Globus pallidus (tissue), 1 donor: ENCODE results near the gene FRY.

ENCODE experiments used
- DNase-seq: peaks from one replicate; pipeline ENCODE4 v3.0.0-alpha.2; 2015; ENCODE audit warnings: low spot score

Gene FRY

DNA sequence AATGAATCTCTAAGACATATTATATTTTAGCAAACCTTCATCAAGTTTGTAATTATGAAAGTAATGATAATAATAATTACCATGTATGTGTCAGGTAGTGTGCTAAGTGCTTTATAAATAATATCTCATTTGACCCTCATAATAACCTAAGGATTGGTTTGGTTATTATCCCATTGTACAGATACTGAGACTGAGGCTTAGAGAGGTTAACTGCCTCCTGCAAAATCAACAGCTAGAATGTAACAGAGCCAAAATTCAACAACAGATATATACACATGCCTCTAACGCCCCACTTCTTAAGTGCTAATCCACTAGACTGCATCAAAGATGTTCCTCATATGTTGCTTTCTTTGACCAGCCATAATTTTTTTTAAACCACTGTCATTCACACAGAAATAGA lies 142.8 kb downstream of the FRY start:
- DNase-seq, result no peak

DNA sequence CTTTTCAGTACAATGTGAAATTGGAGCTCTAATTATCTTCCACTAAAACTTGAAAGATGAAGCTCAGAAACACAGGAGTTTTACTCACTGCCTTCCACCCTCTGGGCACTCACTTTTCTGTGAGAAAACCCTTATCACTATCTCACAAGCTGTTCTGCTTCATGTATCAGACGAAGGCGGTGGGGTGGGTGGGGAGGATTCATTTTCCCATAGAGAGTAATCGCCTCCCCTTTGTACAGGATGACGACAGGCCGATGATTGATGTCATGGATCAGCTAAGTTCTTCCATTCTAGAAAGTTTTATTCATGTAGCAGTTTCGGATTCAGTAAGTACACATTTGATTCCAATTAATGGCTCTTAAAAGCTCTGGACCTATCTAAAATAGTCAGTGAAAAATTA lies 143.7 kb downstream of the FRY start:
- no peak for DNase-seq

DNA sequence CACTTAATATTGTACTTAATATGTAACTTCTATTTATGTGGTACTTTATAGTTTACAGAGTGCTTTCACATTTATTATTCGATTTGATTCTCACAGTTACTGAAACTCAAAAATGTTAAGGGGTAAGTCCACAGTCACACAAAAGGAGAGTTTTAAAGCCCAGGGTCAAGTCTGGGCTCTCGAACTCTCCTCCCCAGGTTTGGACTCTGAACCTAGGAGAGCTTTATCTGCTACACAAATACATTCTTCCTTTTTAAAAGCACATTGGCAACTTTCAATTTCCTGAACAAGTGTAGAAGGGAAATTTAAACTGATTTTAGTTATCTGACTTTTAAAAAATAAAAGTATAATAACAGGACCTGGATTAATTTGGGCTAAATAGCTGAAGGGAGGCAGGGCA lies 144.4 kb downstream of the FRY start:
- DNase-seq, result no peak

DNA sequence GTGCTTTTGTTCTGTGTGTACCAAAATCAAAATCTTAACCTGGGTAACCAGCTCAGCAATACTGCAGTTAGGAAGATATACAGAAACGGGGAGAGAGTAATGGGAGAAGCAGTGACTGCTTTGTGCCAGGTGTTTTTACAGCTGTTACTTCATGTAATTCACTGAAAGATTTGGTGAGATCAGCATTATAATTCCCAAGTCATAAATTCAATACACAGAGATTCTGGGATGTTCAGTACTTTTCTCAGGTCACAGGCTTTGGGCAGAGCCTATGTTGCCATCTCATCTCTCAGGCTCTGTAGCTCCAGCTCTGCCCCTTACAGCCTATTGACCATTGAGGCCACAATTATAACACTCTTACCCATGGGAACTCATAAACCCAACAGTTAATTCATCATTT lies 145.1 kb downstream of the FRY start:
- DNase-seq, result no peak

GRCh38 chr13:32178763-32179162 lies 147.2 kb downstream of the FRY start:
- no peak for DNase-seq

- DNase-seq, result no peak
Measured at GRCh38 chr13:32179708-32180107, 148.1 kb downstream of the FRY start.

DNA sequence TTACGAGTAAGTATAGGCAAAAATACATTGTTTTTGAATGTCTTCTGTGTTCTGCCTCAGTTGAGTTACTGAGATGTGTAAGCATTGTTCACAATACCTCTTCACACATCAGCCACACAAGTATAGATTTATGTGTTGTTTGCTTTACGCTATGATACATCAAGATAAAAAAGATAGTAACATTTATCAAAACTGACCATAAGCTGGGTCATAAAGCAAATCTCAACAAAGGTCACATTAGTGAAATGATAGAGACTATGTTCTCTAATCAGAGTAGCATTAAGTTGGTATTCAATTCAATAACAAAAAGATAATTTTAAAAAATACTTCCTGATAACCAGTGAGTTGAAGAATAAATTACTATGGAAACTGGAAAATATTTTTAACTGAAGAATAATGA lies 156.1 kb downstream of the FRY start:
- DNase-seq, result no peak

GRCh38 chr13:32191452-32191998 lies 160.0 kb downstream of the FRY start:
- no peak for DNase-seq

DNA sequence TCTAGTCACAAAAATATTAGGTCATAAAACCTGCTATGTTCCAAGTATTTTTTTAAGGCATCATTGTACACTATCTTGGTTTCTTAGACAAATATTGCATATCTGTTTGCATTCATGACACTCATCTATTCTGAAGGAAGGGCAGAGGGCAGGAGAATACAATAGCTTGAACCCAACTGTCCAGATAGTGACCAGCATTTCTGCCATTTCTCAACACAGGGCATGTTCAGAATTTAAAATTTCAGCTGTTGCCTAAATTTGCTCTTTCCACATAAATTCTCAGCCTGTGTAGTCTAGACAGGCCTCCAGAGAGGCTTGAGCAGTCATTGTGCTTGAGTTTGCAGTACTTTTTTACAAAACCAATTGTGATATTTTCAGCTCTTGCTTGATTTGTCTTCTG lies 164.1 kb downstream of the FRY start:
- DNase-seq, result no peak

- DNase-seq, result no peak
Measured at GRCh38 chr13:32199168-32199567, 167.6 kb downstream of the FRY start.

DNA sequence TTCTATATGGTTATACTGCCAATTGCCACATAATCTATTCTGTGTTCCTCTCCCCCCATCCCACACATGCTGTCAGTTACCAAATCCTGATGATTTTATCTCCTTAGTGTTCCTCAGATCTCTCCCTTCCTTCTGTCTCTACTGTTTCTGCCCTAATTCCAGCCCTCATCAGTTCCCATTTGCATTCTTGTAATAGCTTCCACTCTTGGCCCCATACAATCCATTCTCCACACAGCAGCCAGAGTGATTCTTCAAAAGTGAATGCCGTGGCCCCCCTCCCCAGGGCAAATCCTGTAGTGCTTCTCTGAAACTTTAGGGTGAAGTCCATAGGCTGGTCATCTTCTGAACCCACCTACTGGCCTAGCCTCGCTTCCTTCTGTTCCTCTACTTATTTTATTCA lies 169.2 kb downstream of the FRY start:
- DNase-seq, result no peak

DNA sequence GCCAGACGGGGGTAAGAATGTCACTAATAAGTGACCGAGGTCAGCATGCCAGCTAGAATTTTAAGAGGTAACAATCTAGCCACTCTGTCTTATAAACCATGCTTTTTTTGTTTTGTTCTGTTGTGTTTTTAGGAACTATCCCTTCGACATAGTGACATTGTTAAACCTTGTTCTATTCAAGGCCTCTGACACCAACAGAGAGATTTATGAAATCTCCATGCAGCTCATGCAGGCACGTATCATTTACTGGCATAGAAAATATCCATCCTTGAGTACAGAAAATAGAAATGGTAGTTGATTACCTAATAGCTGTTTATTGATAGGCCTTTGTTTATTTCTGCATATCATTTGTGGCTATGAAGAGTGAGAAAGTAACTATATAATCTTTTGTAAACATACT lies 170.2 kb downstream of the FRY start:
- no peak for DNase-seq

DNA sequence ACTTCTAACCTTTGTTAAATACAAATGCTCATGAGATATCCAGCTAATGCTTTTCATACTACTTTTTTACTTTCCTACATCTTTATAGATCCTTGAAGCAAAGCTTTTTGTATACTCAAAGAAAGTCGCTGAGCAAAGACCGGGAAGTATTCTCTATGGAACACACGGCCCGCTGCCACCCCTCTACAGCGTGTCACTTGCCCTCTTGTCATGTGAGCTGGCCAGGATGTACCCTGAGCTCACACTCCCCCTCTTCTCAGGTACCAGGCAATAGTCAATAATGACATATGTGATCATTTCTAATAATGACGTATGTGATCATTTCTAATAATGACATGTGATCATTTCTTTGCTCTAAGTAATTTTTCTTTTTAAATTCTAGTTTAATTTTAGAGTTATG lies 170.7 kb downstream of the FRY start:
- no peak for DNase-seq

DNA sequence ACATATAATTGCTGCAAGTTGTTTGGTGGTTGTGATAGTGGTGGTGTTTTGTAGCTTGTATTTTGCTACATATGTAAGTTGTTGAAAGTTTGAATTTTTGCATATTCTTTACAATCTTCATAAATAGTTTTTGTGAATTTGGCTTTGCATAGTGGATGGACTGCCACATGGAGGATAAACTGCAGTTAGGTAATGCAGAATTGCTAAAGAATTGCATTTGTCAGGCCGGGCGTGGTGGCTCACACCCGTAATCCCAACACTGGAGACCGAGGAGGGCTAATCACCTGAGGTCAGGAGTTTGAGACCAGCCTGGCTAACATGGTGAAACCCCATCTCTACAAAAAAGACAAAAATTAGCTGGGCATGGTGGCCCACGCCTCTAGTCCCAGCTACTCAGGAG lies 171.6 kb downstream of the FRY start:
- DNase-seq, result no peak

GRCh38 chr13:32203736-32204135 lies 172.2 kb downstream of the FRY start:
- no peak for DNase-seq

DNA sequence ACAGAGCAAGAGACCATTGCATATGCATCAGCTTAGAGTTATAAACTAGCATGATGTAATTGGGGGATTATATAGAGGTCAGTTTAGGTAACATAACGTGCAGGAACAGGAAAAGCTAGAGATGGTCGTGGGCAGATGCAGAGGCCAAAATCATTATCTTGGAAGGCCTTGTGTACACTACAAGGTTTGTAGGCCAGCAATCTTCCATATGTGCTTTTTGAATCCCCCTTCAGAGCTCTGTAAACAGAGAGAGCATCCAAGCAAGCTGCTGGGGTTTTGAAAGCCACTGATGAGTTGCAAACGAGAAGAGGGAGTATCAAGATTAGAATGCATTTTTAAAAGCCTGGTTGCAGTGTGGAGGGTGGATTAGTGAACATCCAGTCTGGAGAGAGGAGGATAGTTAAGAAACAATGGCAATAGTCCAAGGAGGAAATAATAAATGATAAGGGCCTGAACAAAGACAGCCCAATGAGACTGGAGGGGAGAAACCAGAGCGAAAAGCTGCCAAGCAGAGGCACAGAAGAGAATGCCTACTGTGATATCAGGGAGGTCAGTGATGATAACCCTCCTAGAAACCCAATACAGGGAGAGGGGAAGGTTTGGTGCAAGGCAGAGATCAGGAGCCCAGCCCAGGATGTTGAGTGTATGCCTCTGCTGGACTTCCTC lies 174.0 kb downstream of the FRY start:
- DNase-seq, result no peak

- no peak for DNase-seq
Measured at GRCh38 chr13:32206097-32206740, 174.6 kb downstream of the FRY start.

GRCh38 chr13:32208860-32209259 lies 177.3 kb downstream of the FRY start:
- no peak for DNase-seq

GRCh38 chr13:32209652-32210051 lies 178.1 kb downstream of the FRY start:
- DNase-seq, result no peak

DNA sequence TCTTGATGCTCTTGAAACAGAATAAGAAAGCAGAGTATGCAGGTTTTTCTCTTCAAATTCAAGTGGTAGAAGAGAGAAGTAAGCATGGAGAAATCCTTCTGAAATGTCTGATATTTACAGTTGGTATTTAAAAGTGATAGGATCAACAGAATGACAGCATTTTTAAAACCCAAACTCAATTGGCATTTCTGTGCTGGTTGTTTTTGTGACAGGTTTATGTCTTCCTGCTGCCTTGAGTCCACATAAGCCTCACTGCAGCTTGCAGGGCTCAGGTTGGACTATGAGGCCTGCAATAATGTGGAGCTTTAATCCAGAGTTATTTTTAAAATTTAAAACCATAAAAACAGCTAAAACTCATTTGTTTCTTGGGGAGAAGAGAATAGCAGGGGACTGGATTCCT lies 178.5 kb downstream of the FRY start:
- no peak for DNase-seq

GRCh38 chr13:32211813-32212212 lies 180.2 kb downstream of the FRY start:
- no peak for DNase-seq

DNA sequence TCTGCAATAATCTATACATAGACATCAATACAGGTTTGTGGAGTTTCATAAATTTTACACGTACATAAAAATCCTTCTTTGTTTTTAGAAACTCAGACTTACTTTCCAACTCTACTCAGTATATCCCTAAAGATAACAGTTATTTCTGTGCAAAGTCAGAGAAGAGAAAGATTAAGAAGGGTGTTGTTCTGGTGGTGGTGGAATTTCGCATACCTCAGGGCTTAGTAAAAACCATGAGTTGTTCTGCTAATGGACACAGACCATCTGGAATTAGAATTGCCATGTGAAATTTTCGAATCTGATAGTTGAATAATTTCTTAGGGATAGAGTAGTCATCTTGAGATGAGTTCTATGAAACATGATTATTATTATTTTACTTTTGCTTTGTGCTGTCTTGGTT lies 180.8 kb downstream of the FRY start:
- no peak for DNase-seq

- no peak for DNase-seq
Measured at GRCh38 chr13:32213626-32214025, 182.1 kb downstream of the FRY start.

DNA sequence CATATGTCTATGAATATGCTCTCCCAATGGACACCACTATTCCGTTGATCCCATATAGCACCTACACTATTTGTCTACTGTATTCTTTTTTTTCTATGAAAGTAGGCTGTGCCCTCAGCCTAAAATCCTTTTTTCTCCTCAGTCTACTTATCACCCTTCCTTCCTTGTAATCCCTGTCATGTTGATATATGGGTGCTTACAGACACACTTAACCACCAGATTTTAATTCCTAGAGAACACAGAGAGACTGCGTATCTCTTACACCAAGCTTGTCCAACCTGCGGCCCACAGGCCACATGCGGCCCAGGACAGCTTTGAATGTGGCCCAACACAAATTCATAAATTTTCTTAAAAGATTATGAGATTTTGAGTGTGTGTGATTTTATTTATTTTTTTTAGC lies 182.5 kb downstream of the FRY start:
- DNase-seq, result no peak
